HL-60/S4 treated with phorbol 12-myristate 13-acetate at 8.2 ng/mL for 4 days and 3 days (cell line): ENCODE measurements around the gene ILF3.
"Not testable (repeated sequence)": the region's sequence is repeated elsewhere in the genome, so short reads cannot be mapped to it uniquely, and the experiment has no call there.

Experiments used
- in situ Hi-C: fragments of 300-500 bp; cut with MboI; formaldehyde crosslinking; loops from 2 replicates; pipeline ENCODE4 v1.15.0; 2022; ENCODE audit warnings: low sequenced_read_pairs

ILF3 gene

GRCh38 chr19:10642473-10643171 is 11.5 kb upstream of the ILF3 start:
- in situ Hi-C loops: loop anchor here (5.0 kb wide), 1 partner anchor 65 kb away; no protein-coding TSS in a partner anchor

GRCh38 chr19:10643172-10643967 is 10.8 kb upstream of the ILF3 start:
- in situ Hi-C loops: loop anchor here (5.0 kb wide), 1 partner anchor 66 kb away; no protein-coding TSS in a partner anchor

GRCh38 chr19:10643968-10644259 is 10.2 kb upstream of the ILF3 start:
- in situ Hi-C loops: loop anchor here (5.0 kb wide), 1 partner anchor 67 kb away; no protein-coding TSS in a partner anchor

GRCh38 chr19:10644260-10645007 is 9.7 kb upstream of the ILF3 start:
- in situ Hi-C loops: loop anchor here (5.0 kb wide), 1 partner anchor 67 kb away; no protein-coding TSS in a partner anchor

- in situ Hi-C loops: no loop called here
Observed at GRCh38 chr19:10646456-10647159, 7.5 kb upstream of the ILF3 start.

GRCh38 chr19:10648360-10648759 is 5.8 kb upstream of the ILF3 start:
- in situ Hi-C loops: no loop called here

- in situ Hi-C loops: no loop called here
Observed at GRCh38 chr19:10651851-10652250, 2.3 kb upstream of the ILF3 start.

- in situ Hi-C loops: no loop called here
Observed at GRCh38 chr19:10653482-10653731, 739 bp upstream of the ILF3 start.

- in situ Hi-C loops: no loop called here
Observed at GRCh38 chr19:10654610-10655456, 687 bp downstream of the ILF3 start.

- in situ Hi-C loops: no loop called here
Observed at GRCh38 chr19:10655457-10656312, 1.5 kb downstream of the ILF3 start.

- in situ Hi-C loops: no loop called here
Observed at GRCh38 chr19:10660346-10660745, 6.2 kb downstream of the ILF3 start.

- in situ Hi-C loops: no loop called here
Observed at GRCh38 chr19:10661946-10662345, 7.8 kb downstream of the ILF3 start.

- in situ Hi-C loops: no loop called here
Observed at GRCh38 chr19:10662384-10663251, 8.5 kb downstream of the ILF3 start.

- in situ Hi-C loops: not testable (repeated sequence)
Observed at GRCh38 chr19:10663252-10663563, 9.1 kb downstream of the ILF3 start.

- in situ Hi-C loops: no loop called here
Observed at GRCh38 chr19:10667867-10668266, 13.7 kb downstream of the ILF3 start.

- in situ Hi-C loops: no loop called here
Observed at GRCh38 chr19:10669246-10669645, 15.1 kb downstream of the ILF3 start.

- in situ Hi-C loops: no loop called here
Observed at GRCh38 chr19:10670182-10670581, 16.0 kb downstream of the ILF3 start.
